ENCODE measurements around the gene SH3PXD2A. TPM values are rescaled to one million over a fixed set of nuclear protein-coding genes. Genes with fewer than 3 reads are reported as not detected.

Gene SH3PXD2A
- total RNA-seq, 4 donors from 2014 or later: 128 to 154 (median 136) TPM

DNA sequence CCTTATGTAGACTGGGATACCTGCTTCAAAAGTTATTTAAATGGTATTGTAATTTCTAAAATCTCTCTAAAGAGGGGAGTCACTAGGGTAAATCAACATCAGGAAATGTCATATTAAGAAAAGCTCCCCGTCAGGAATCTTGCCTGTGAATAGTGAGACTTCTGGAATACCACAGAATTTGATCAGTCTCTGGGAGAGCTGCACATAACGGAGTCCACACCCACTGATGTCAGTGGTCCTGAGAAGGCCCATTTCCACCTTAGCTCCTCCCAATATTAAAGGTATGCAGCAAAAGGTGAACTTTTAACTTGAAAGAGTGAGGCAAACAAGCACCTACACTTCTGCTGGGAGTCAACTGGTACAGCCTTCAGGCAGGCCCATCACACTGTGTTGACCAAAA lies 35.3 kb upstream of the SH3PXD2A start:
- Histone ChIP-seq H3K27ac (peak overlapping the region in 2 of 4 donors; percentile 37 to 41), H3K4me3 (no peak overlapping the region), H3K27me3 (no peaks in the 10 kb centered on the region), H3K36me3 (peaks cover 0 to 53% (median 3%) of the 10 kb centered on the region in 3 donors), H3K4me1 (peaks cover 0 to 46% (median 19%) of the 10 kb centered on the region in 4 donors), H3K9me3 (no peaks in the 10 kb centered on the region)
- TF ChIP-seq EP300 (IDR thresholded peaks at IDR 0.05) (no peak), POLR2A (IDR thresholded peaks at IDR 0.05) (no peak)
- TF ChIP-seq, protein P1, sequence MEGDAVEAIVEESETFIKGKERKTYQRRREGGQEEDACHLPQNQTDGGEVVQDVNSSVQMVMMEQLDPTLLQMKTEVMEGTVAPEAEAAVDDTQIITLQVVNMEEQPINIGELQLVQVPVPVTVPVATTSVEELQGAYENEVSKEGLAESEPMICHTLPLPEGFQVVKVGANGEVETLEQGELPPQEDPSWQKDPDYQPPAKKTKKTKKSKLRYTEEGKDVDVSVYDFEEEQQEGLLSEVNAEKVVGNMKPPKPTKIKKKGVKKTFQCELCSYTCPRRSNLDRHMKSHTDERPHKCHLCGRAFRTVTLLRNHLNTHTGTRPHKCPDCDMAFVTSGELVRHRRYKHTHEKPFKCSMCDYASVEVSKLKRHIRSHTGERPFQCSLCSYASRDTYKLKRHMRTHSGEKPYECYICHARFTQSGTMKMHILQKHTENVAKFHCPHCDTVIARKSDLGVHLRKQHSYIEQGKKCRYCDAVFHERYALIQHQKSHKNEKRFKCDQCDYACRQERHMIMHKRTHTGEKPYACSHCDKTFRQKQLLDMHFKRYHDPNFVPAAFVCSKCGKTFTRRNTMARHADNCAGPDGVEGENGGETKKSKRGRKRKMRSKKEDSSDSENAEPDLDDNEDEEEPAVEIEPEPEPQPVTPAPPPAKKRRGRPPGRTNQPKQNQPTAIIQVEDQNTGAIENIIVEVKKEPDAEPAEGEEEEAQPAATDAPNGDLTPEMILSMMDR (IDR thresholded peaks at IDR 0.05): no peak
- 73 to 88% methylated on average over 2 of the region's 2 CpGs for WGBS, 2 donors
- no peak for DNase-seq (ENCODE audit: low spot score in 2 of 2)

DNA sequence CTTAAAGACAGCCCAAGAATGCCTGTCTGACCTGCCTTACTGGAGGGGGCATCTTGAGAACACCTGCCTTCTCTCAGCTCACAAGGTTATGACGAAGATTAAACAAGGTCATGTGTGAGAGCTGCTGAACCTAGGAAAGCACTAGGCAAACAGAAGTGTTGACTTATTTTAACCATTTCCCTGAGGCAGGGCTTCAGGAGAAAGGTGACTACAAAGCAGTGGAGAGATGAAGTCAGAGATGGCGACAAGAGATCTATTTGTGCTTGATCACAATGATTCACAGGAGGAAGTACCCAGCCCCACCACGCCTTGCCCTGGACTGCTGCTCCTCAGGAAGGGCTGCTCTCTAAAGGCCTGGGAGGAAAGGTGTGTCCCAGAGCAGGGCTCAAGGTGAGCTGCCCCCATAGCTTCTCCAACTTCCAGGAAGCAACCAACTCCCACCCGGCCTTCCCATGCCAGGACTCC lies 34.9 kb upstream of the SH3PXD2A start:
- H3K36me3 ChIP-seq: peaks cover 0 to 56% (median 3%) of the 10 kb centered on the region in 3 donors
- no peak overlapping the region for H3K4me3 ChIP-seq
- no peaks in the 10 kb centered on the region for H3K9me3 ChIP-seq
- H3K4me1 ChIP-seq: peaks cover 0 to 46% (median 15%) of the 10 kb centered on the region in 4 donors
- TF ChIP-seq EP300 (IDR thresholded peaks at IDR 0.05) (no peak), POLR2A (IDR thresholded peaks at IDR 0.05) (no peak)
- TF ChIP-seq, protein P1 (IDR thresholded peaks at IDR 0.05): no peak
- H3K27ac ChIP-seq: peak overlapping the region in 2 of 4 donors; percentile 37 to 41
- DNase-seq (ENCODE audit: low spot score in 2 of 2): no peak
- no peaks in the 10 kb centered on the region for H3K27me3 ChIP-seq
- 79 to 84% methylated on average over 4 of the region's 4 CpGs for WGBS, 2 donors

DNA sequence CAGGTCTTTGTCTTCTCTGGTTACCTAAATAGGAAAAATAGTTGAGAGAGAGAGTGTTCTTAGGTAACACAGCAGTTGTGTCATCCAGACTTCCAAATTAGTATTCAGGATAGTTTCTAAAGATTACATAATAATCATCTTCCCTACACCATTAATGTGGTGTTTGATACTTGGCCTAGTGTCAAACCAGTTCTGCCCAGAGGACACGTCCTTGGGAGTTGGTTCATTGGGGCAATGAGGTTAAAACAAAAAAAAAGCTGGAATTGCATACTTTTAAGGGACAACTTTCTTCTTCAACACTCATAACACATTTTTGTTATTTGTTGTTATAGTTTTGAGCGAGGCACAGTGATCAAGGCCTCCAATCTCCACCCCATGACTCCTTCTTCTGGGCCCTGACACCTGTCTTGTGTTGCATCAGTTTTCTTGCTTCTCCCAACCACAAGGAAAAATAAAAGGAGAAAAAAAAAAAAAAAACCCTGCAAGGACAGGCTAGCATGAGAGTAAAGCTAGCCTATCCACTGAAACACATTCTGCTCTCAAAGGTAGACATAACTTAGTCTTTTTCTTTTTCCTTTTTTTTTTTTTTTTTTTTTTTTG lies 33.8 kb upstream of the SH3PXD2A start:
- TF ChIP-seq POLR2A (IDR thresholded peaks at IDR 0.05) (no peak), EP300 (IDR thresholded peaks at IDR 0.05) (no peak)
- TF ChIP-seq, protein P1 (IDR thresholded peaks at IDR 0.05): no peak
- Histone ChIP-seq H3K4me3 (no peak overlapping the region), H3K27me3 (no peaks in the 10 kb centered on the region), H3K4me1 (peaks cover 0 to 45% (median 6%) of the 10 kb centered on the region in 4 donors), H3K27ac (peak overlapping the region in 2 of 4 donors; percentile 71 to 72), H3K36me3 (peaks cover 0 to 58% (median 3%) of the 10 kb centered on the region in 3 donors), H3K9me3 (no peaks in the 10 kb centered on the region)
- no peak for DNase-seq (ENCODE audit: low spot score in 2 of 2)
- WGBS, 2 donors: 58 to 65% methylated on average over 2 of the region's 2 CpGs

DNA sequence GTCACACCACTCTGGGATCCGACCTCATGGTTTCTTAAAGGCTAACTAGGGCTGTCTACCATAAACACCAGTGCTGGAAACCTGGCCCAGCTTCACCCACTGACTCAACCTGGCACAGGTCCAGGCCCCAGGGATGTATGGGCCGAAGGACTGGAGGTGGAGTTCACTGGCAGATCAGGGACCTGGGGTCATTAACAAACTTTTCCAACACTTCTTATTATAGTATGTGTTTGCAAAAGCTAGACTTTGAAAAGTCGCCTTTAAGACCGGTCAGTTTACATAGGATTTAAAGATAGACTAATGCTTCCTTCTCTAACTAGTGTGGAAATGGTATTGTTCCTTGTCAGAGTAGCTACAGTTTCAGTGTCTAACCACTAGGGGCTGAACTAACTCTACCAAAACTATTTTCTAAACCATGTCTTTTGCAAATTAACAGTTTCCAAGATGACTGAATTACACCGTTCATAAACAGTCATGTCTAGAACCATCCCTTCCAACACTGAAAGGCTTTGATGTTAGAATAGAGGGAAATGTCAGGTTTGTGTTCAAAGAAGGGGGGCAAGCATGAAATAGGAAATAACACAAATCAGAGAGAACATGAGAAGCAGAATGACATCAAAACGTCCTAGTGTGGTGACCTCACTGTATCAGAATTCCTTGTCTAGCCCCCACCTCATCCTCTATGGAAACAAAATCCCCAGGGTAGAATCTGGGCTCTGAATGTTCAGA lies 32.9 kb upstream of the SH3PXD2A start:
- peaks cover 0 to 35% (median 2%) of the 10 kb centered on the region in 4 donors for H3K4me1 ChIP-seq
- 4 to 10% methylated on average over 6 of the region's 6 CpGs for WGBS, 2 donors

More for the DNA sequence above, 32.9 kb upstream of the SH3PXD2A start:
- Histone ChIP-seq H3K27me3 (no peaks in the 10 kb centered on the region), H3K9me3 (no peaks in the 10 kb centered on the region), H3K27ac (peak overlapping the region in 2 of 4 donors; percentile 71 to 72), H3K36me3 (peaks cover 0 to 56% (median 3%) of the 10 kb centered on the region in 3 donors), H3K4me3 (no peak overlapping the region)
- peak in 1 of 2 donors; percentile 18 for TF ChIP-seq EP300 (IDR thresholded peaks at IDR 0.05)
- TF ChIP-seq, protein P1 (IDR thresholded peaks at IDR 0.05): peak; percentile 71 to 90 (median 79)
- no peak for TF ChIP-seq POLR2A (IDR thresholded peaks at IDR 0.05)
- DNase-seq (ENCODE audit: low spot score in 2 of 2): peak; percentile 25 to 41
